Osteocyte (in vitro differentiated cells): ENCODE results near the gene TRAP1. TPM values are rescaled to one million over a fixed set of nuclear protein-coding genes. Genes with fewer than 3 reads are reported as not detected.

Source experiments
- DNase-seq: peaks from one replicate; pipeline ENCODE4 v3.0.0; 2021; ENCODE audit warnings: mixed read lengths; ENCODE audit not compliant: unreplicated experiment; ENCODE audit errors: extremely low spot score
- H3K27ac Mint-ChIP-seq: one replicate; pipeline ENCODE4 v1.8.0; 2021; ENCODE audit warnings: mild to moderate bottlenecking, mixed read lengths; ENCODE audit not compliant: unreplicated experiment
- H3K27me3 Mint-ChIP-seq: one replicate; pipeline ENCODE4 v1.8.0; 2021; ENCODE audit warnings: mixed read lengths; ENCODE audit not compliant: unreplicated experiment
- H3K36me3 Mint-ChIP-seq: one replicate; pipeline ENCODE4 v1.8.0; 2021; ENCODE audit warnings: mixed read lengths; ENCODE audit not compliant: unreplicated experiment
- H3K4me1 Mint-ChIP-seq: one replicate; pipeline ENCODE4 v1.8.0; 2021; ENCODE audit warnings: mixed read lengths; ENCODE audit not compliant: unreplicated experiment
- H3K4me3 Mint-ChIP-seq: one replicate; pipeline ENCODE4 v1.8.0; 2021; ENCODE audit warnings: mild to moderate bottlenecking, moderate library complexity, mixed read lengths; ENCODE audit not compliant: unreplicated experiment
- H3K9me3 Mint-ChIP-seq: one replicate; pipeline ENCODE4 v1.8.0; 2021; ENCODE audit warnings: mixed read lengths; ENCODE audit not compliant: unreplicated experiment
- total RNA-seq: library from RNA; stranded (reverse); gene quantifications from 2 replicates; pipeline ENCODE4 v1.2.1, GENCODE V29; 2021
- TF ChIP-seq, protein P1 (sequence below): fragments of 200-600 bp; sonication (generic); IDR thresholded peaks from 2 replicates; pipeline ENCODE4 v1.5.0; 2021; ENCODE audit warnings: antibody characterized with exemption, mild to moderate bottlenecking, moderate library complexity

The TRAP1 gene
- total RNA-seq, 1 donor from 2014 or later, result 81.9 TPM

DNA sequence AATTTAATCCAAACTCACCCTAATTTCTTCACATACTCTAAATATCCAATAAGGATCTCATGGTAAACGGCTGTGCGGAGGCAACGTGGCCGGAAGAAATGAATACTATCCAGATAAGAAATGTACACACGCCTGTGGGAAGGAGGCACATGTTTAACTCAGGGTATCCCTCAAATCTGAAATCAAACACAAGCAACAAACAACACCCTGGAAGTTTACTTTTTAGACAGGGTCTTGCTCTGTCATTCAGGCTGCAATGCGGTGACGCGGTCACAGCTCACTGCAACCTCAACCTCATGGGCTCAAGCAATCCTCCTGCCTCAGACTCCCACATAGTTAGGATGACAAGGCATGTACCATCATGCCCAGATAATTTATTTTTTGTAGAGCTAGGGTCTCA, 21.2 kb upstream of the TRAP1 start:
- TF ChIP-seq, protein P1, sequence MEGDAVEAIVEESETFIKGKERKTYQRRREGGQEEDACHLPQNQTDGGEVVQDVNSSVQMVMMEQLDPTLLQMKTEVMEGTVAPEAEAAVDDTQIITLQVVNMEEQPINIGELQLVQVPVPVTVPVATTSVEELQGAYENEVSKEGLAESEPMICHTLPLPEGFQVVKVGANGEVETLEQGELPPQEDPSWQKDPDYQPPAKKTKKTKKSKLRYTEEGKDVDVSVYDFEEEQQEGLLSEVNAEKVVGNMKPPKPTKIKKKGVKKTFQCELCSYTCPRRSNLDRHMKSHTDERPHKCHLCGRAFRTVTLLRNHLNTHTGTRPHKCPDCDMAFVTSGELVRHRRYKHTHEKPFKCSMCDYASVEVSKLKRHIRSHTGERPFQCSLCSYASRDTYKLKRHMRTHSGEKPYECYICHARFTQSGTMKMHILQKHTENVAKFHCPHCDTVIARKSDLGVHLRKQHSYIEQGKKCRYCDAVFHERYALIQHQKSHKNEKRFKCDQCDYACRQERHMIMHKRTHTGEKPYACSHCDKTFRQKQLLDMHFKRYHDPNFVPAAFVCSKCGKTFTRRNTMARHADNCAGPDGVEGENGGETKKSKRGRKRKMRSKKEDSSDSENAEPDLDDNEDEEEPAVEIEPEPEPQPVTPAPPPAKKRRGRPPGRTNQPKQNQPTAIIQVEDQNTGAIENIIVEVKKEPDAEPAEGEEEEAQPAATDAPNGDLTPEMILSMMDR, result no peak
- no peak for DNase-seq
- no peaks in the 10 kb centered on the region for H3K9me3 Mint-ChIP-seq
- H3K4me1 Mint-ChIP-seq, result no peaks in the 10 kb centered on the region
- peaks cover 66% of the 10 kb centered on the region for H3K36me3 Mint-ChIP-seq
- H3K27me3 Mint-ChIP-seq, result no peaks in the 10 kb centered on the region
- H3K27ac Mint-ChIP-seq, result no peak overlapping the region
- no peak overlapping the region for H3K4me3 Mint-ChIP-seq

DNA sequence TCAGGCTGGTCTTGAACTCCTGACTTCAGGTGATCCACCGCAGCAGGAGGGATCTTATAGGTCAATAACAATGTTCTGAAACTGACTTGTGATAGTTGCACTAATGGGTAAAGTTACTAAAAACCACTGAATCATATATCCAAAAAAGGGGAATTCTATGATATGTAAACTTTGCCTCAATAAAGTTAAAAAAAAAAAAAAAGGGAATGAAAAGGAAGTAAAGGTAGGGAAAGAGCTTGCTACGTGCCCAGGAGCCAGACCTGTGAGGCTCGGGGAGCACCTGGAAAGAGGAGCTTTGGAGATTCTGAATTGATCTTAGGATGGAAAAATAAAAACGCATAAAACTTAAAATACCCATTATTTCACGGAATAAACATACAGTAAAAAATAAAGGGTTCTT, 20.8 kb upstream of the TRAP1 start:
- DNase-seq, result no peak
- Mint-ChIP-seq H3K36me3 (peaks cover 64% of the 10 kb centered on the region), H3K9me3 (no peaks in the 10 kb centered on the region), H3K27ac (no peak overlapping the region), H3K4me3 (no peak overlapping the region), H3K4me1 (no peaks in the 10 kb centered on the region), H3K27me3 (no peaks in the 10 kb centered on the region)
- TF ChIP-seq, protein P1, result no peak

DNA sequence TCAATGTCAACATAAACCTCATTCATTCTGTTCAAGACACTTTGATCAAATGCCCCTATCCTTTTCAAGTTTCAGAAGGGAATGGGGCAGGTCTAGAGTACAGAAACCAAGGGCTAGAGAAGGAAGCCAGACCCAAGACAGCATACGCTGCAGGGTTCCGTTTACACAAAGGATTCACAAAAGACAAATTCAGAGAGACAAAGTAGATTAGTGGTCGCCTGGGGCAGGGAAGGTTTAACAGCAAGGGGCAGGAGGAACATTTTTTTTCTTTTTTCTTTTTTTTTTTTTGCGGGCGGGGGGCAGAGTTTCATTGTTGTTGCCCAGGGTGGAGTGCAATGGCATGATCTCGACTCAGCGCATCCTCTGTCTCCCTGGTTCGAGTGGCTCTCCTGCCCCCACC, 19.9 kb upstream of the TRAP1 start:
- TF ChIP-seq, protein P1, result no peak
- Mint-ChIP-seq H3K4me1 (no peaks in the 10 kb centered on the region), H3K27me3 (no peaks in the 10 kb centered on the region), H3K36me3 (peaks cover 64% of the 10 kb centered on the region), H3K27ac (no peak overlapping the region), H3K9me3 (no peaks in the 10 kb centered on the region), H3K4me3 (no peak overlapping the region)
- DNase-seq, result no peak

DNA sequence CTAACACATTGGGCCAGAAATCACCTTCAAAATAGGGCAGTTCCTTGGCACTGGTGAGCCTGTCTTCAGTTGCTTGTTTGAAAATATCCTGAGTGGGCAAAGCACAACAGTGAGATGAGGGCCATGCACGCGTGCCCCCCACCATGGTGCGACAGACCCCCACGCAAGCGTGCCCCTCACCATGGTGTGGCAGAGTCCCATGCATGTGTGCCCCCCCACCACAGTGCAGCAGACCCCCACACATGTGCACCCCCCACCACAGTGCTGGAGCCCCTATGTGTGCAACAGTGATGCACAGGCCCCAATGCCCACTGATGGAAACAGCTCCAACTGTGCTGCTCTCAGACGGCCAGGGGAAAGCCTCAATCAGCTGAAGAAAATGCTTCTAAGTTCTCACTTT, 18.8 kb upstream of the TRAP1 start:
- no peak overlapping the region for H3K27ac Mint-ChIP-seq
- H3K36me3 Mint-ChIP-seq, result peaks cover 68% of the 10 kb centered on the region

DNA sequence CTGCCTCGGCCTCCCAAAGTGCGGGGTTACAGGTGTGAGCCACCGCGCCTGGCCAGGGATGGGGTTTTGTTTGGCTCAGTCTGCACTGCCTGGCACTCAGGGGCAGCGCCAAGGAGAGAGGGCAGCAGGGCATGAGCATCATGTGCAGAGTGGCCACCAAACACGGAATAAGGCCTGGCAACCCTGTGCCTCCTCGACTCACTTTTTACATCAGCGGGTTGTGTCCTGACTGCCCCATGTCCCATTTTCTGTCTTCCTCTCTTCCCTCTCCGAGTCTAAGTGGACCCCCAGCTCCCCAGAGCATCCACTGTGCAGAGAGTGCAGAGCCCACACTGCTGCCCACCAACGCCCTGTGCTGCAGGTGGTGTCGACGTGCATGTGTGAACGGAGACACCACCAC, 18.2 kb upstream of the TRAP1 start:
- peaks cover 69% of the 10 kb centered on the region for H3K36me3 Mint-ChIP-seq
- no peaks in the 10 kb centered on the region for H3K4me1 Mint-ChIP-seq
- no peak overlapping the region for H3K4me3 Mint-ChIP-seq
- TF ChIP-seq, protein P1, result no peak
- no peak for DNase-seq
- no peak overlapping the region for H3K27ac Mint-ChIP-seq
- no peaks in the 10 kb centered on the region for H3K9me3 Mint-ChIP-seq
- no peaks in the 10 kb centered on the region for H3K27me3 Mint-ChIP-seq

More for the DNA sequence above, 18.8 kb upstream of the TRAP1 start:
- no peaks in the 10 kb centered on the region for H3K9me3 Mint-ChIP-seq
- TF ChIP-seq, protein P1, result no peak
- no peak overlapping the region for H3K4me3 Mint-ChIP-seq
- no peaks in the 10 kb centered on the region for H3K4me1 Mint-ChIP-seq
- no peaks in the 10 kb centered on the region for H3K27me3 Mint-ChIP-seq
- no peak for DNase-seq
